Heart right ventricle (tissue), 16 donors: Measurements from ENCODE around the gene S100B. TPM values are rescaled to one million over a fixed set of nuclear protein-coding genes. Genes with fewer than 3 reads are reported as not detected.

Source experiments
- ATAC-seq, 8 donors: fragments of 200-7000 bp; cut with Tn5 transposase; one replicate each; pipeline ENCODE4 v1.9.1; 2020; ENCODE audit warnings: mild to moderate bottlenecking in 8 of 8, moderate library complexity in 8 of 8, moderate number of reproducible peaks in 1 of 8
- DNase-seq, 2 donors: peaks; one replicate each; pipeline ENCODE4 v3.0.0-alpha.2; 2020
- H3K27ac ChIP-seq, 10 donors: fragments of 200-600 bp; sonication (generic) in 2 of 10; one replicate each; pipeline versions ENCODE4 v1.5.0 to v1.8.0; 2020 to 2022; ENCODE audit warnings: mild to moderate bottlenecking in 3 of 10
- H3K27me3 ChIP-seq, 7 donors: fragments of 200-600 bp; one replicate each; pipeline ENCODE4 v1.8.0; 2021 to 2022; ENCODE audit warnings: mild to moderate bottlenecking in 2 of 7
- H3K36me3 ChIP-seq, 9 donors: fragments of 200-600 bp; sonication (generic) in 1 of 9; one replicate each; pipeline versions ENCODE4 v1.5.0 to v1.8.0; 2020 to 2022; ENCODE audit warnings: mild to moderate bottlenecking in 2 of 9
- H3K4me1 ChIP-seq, 9 donors: fragments of 200-600 bp; sonication (generic) in 1 of 9; one replicate each; pipeline versions ENCODE4 v1.5.0 to v1.8.0; 2020 to 2022; ENCODE audit warnings: mild to moderate bottlenecking in 4 of 9
- H3K4me3 ChIP-seq, 10 donors: fragments of 200-600 bp; sonication (generic) in 2 of 10; one replicate each; pipeline versions ENCODE4 v1.5.0 to v1.8.0; 2020 to 2022; ENCODE audit warnings: mild to moderate bottlenecking in 7 of 10, moderate library complexity in 2 of 10
- H3K9me3 ChIP-seq, 11 donors: fragments of 200-600 bp in 10 of 11; sonication (generic) in 2 of 11; one replicate each; pipeline versions ENCODE4 v1.5.0 to v1.8.0; 2013 to 2022; ENCODE audit warnings: mild to moderate bottlenecking in 2 of 11, control low read depth in 1 of 11, moderate library complexity in 1 of 11
- CTCF ChIP-seq, 9 donors: fragments of 200-600 bp; sonication (generic) in 2 of 9; IDR thresholded peaks; one replicate each; pipeline versions ENCODE4 v1.5.0 to v1.8.0; 2021 to 2022; ENCODE audit warnings: antibody characterized with exemption in 9 of 9, mild to moderate bottlenecking in 5 of 9, moderate library complexity in 1 of 9
- WGBS, 2 donors: extraction: QIAGEN DNeasy Blood & Tissue Kit; methylation state at CpG; one replicate each; pipeline ENCODE4 v1.1.7; 2013; ENCODE audit warnings: inconsistent platforms in 1 of 2; 5-methylcytosine and 5-hydroxymethylcytosine counted together
- intact Hi-C, 10 donors: fragments of 100-400 bp; cut with DNase I; formaldehyde crosslinking; loops; one replicate each; pipeline versions ENCODE4 v1.11.1 to v1.14.2; 2022
- polyA plus RNA-seq, 2 donors: library from polyadenylated mRNA; stranded (reverse); fragments of 200-250 nt; gene quantifications; one replicate each; pipeline ENCODE4 v1.2.3, GENCODE V29; 2013
- total RNA-seq, 10 donors: library from RNA; stranded (reverse); fragmentation: NEBNext Ultra II Directional in 3 of 10; extraction: Animal tissue kit (Norgen Biotek cat#: 25700) in 3 of 10; gene quantifications; one replicate each; pipeline versions ENCODE4 v1.2.1 to v1.2.4, GENCODE V29; 2021 to 2023
- donor health status: Arrhythmogenic right ventricular cardiomyopathy.
- donor health status: ischemic (EF 13 %, LVEDD 7.1; RV severe dilation, severe dysfunction).
- donor health status: healthy with polysubstance abuse.
- donor health status: DM: no; HTN: yes; CAD: no.
- donor health status: DM: no; HTN: no; CAD: no.
- donor health status: ischemic (EF 25% LVEDD 6.9; RV normal size, moderate dysfunction).
- donor health status: ischemic (EF 25% LVEDD 5.7; RV mildly dilated, moderate dysfunction).
- donor health status: healthy.
- donor health status: DM: yes; HTN: yes; CAD: no.
- donor health status: Ischemic cardiomyopathy.
- donor health status: ischemic (EF 35%, LVEDD 5.7; RV mildly dilated, moderate dysfunction).
- donor health status: nonischemic (EF 11% LVEDD 7.7; RV severe dilation, severe dysfunction).
- donor health status: DM: yes; HTN: yes; CAD: no.
- donor health status: PGD.
- donor health status: ischemic (EF 29% LVEDD 5.4; RV normal size, mild dysfunction).
- donor health status: nonischemic (EF 23%, LVEDD 6.1; RV moderate dilation, normal function).

The S100B gene
- total and polyA plus RNA-seq, 12 donors = 0.53 to 11.7 (median 3.6) TPM; not detected in 1

- DNase-seq (no peak), ATAC-seq (no peak)
- H3K27me3 ChIP-seq = no peaks in the 10 kb centered on the region
- 87 to 92% methylated on average over 6 of the region's 6 CpGs for WGBS, 2 donors
- H3K27ac ChIP-seq = no peak overlapping the region
- H3K4me3 ChIP-seq = no peak overlapping the region
- intact Hi-C loops = no loop called here
- H3K36me3 ChIP-seq = no peaks in the 10 kb centered on the region
- no peak for TF ChIP-seq CTCF (IDR thresholded peaks at IDR 0.05)
- H3K4me1 ChIP-seq = peaks cover 0 to 8% (median 0%) of the 10 kb centered on the region in 9 donors
- H3K9me3 ChIP-seq = peaks cover 0 to 15% (median 0%) of the 10 kb centered on the region in 11 donors
Observed at GRCh38 chr21:46613391-46613790, 8.5 kb upstream of the S100B start.

- intact Hi-C loops = no loop called here
- Histone ChIP-seq H3K9me3 (peaks cover 0 to 15% (median 0%) of the 10 kb centered on the region in 11 donors), H3K4me3 (no peak overlapping the region), H3K36me3 (no peaks in the 10 kb centered on the region), H3K27ac (no peak overlapping the region), H3K4me1 (peaks cover 0 to 21% (median 0%) of the 10 kb centered on the region in 9 donors), H3K27me3 (no peaks in the 10 kb centered on the region)
- ATAC-seq = no peak
- DNase-seq = no peak
- no peak for TF ChIP-seq CTCF (IDR thresholded peaks at IDR 0.05)
- 80 to 82% methylated on average over 6 of the region's 6 CpGs for WGBS, 2 donors
Observed at GRCh38 chr21:46610018-46610701, 5.3 kb upstream of the S100B start.

- Histone ChIP-seq H3K27me3 (peaks cover 0 to 2% (median 0%) of the 10 kb centered on the region in 7 donors), H3K4me1 (peaks cover 0 to 30% (median 0%) of the 10 kb centered on the region in 9 donors), H3K9me3 (peaks cover 0 to 15% (median 0%) of the 10 kb centered on the region in 11 donors), H3K36me3 (no peaks in the 10 kb centered on the region), H3K4me3 (no peak overlapping the region), H3K27ac (no peak overlapping the region)
- ATAC-seq (no peak), DNase-seq (no peak)
- intact Hi-C loops = no loop called here
- 79 to 85% methylated on average over 3 of the region's 3 CpGs for WGBS, 2 donors
- TF ChIP-seq CTCF (IDR thresholded peaks at IDR 0.05) = no peak
Observed at GRCh38 chr21:46608672-46609111, 3.8 kb upstream of the S100B start.

- intact Hi-C loops = no loop called here
- WGBS, 2 donors = 85 to 91% methylated on average over 2 of the region's 2 CpGs
- peaks cover 0 to 15% (median 0%) of the 10 kb centered on the region in 11 donors for H3K9me3 ChIP-seq
- no peak for ATAC-seq
- no peaks in the 10 kb centered on the region for H3K36me3 ChIP-seq
- peaks cover 0 to 2% (median 0%) of the 10 kb centered on the region in 7 donors for H3K27me3 ChIP-seq
- no peak for TF ChIP-seq CTCF (IDR thresholded peaks at IDR 0.05)
- DNase-seq = no peak
- no peak overlapping the region for H3K27ac ChIP-seq
- H3K4me1 ChIP-seq = peaks cover 0 to 30% (median 0%) of the 10 kb centered on the region in 9 donors
- no peak overlapping the region for H3K4me3 ChIP-seq
Observed at GRCh38 chr21:46607636-46608035, 2.8 kb upstream of the S100B start.
